Lower leg skin (tissue), 4 donors: ENCODE measurements around the gene RUNX2. TPM values are rescaled to one million over a fixed set of nuclear protein-coding genes. Genes with fewer than 3 reads are reported as not detected.
"Not testable (repeated sequence)": the region's sequence is repeated elsewhere in the genome, so short reads cannot be mapped to it uniquely, and the experiment has no call there.

Source experiments
- DNase-seq, 2 donors: peaks; one replicate each; pipeline ENCODE4 v3.0.0-alpha.2; 2019; ENCODE audit warnings: low spot score in 2 of 2
- H3K4me3 ChIP-seq: fragments of 200-600 bp; sonication (generic); 2 replicates; pipeline ENCODE4 v1.5.1; 2017; ENCODE audit warnings: mild to moderate bottlenecking, low read depth; ENCODE audit not compliant: poor library complexity, severe bottlenecking
- POLR2A ChIP-seq, 2 donors: fragments of 450-650 bp; IDR thresholded peaks; one replicate each; pipeline ENCODE4 v1.6.1; 2016 to 2017; ENCODE audit warnings: antibody characterized with exemption in 2 of 2, mild to moderate bottlenecking in 1 of 2, moderate library complexity in 1 of 2
- WGBS, 2 donors: methylation state at CpG; one replicate each; pipeline ENCODE4 v1.1.5; 2018; 5-methylcytosine and 5-hydroxymethylcytosine counted together
- intact Hi-C: fragments of 100-400 bp; cut with DNase I; formaldehyde crosslinking; loops from one replicate; pipeline ENCODE4 v1.15.0; 2023; ENCODE audit warnings: low total_unique reads
- total RNA-seq, 4 donors: library from RNA; depleted of rRNA; stranded (reverse); fragments of >200 nt; gene quantifications; one replicate each; pipeline ENCODE4 v1.1.0, GENCODE V29; 2016
- TF ChIP-seq, protein P1 (sequence below), 3 donors: fragments of 450-650 bp; IDR thresholded peaks; one replicate each; pipeline ENCODE4 v1.5.1; 2016; ENCODE audit warnings: antibody characterized with exemption in 3 of 3, mild to moderate bottlenecking in 3 of 3, moderate library complexity in 2 of 3

Gene RUNX2
- total RNA-seq, 4 donors from 2014 or later, result 1.8 to 4.8 (median 3.1) TPM

DNA sequence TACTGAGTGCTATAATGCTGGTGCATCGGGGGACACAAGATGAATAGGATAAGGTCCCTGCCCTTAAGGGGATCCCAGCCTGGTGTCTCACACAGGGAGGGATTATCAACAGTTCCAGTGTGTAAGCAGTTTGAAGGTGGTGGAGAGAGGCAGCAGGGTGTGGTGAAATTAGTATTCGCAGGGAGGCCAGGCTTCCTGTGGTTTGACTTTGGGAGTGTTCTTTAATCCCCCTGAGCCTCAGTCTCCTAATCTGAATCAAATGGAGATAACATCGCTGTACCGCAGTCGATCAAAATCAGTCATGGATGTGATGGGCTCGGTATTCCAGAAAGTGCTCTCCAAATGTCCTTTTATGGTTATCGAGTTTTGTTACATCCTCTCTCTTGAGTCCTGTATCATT is 337.7 kb downstream of the RUNX2 start:
- TF ChIP-seq, protein P1, sequence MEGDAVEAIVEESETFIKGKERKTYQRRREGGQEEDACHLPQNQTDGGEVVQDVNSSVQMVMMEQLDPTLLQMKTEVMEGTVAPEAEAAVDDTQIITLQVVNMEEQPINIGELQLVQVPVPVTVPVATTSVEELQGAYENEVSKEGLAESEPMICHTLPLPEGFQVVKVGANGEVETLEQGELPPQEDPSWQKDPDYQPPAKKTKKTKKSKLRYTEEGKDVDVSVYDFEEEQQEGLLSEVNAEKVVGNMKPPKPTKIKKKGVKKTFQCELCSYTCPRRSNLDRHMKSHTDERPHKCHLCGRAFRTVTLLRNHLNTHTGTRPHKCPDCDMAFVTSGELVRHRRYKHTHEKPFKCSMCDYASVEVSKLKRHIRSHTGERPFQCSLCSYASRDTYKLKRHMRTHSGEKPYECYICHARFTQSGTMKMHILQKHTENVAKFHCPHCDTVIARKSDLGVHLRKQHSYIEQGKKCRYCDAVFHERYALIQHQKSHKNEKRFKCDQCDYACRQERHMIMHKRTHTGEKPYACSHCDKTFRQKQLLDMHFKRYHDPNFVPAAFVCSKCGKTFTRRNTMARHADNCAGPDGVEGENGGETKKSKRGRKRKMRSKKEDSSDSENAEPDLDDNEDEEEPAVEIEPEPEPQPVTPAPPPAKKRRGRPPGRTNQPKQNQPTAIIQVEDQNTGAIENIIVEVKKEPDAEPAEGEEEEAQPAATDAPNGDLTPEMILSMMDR (IDR thresholded peaks at IDR 0.05), result no peak
- TF ChIP-seq POLR2A (IDR thresholded peaks at IDR 0.05), result no peak
- no peak overlapping the region for H3K4me3 ChIP-seq
- intact Hi-C loops, result no loop called here
- WGBS, 2 donors, result 74 to 86% methylated on average over 7 of the region's 7 CpGs
- DNase-seq, result no peak

- DNase-seq, result no peak
- WGBS, 2 donors, result 86 to 90% methylated on average over 3 of the region's 3 CpGs
- TF ChIP-seq, protein P1 (IDR thresholded peaks at IDR 0.05), result no peak
- TF ChIP-seq POLR2A (IDR thresholded peaks at IDR 0.05), result no peak
- no peak overlapping the region for H3K4me3 ChIP-seq
- intact Hi-C loops, result no loop called here
These were observed 338.7 kb downstream of the RUNX2 start for GRCh38 chr6:45666846-45667245.

DNA sequence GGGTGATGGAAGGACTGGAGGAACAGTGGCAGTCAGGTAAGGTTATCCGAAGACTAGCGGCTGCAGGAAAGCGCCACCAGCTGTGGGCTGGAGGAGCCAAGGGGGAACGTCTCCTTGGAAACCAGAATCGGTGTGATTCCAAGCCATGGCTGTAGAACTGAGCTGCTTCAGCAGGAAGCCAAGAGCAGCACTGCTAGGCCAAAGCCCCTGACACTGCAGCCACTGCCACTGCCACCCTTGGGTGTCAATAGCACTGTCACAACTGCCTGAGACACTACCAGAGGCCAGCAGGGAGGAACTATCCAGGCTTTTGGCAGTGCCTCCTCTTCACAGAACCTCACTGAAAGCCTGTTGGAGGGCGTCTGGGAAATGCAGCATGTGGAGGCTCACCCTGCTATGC is 339.2 kb downstream of the RUNX2 start:
- TF ChIP-seq POLR2A (IDR thresholded peaks at IDR 0.05), result no peak
- TF ChIP-seq, protein P1 (IDR thresholded peaks at IDR 0.05), result no peak
- 80 to 93% methylated on average over 6 of the region's 6 CpGs for WGBS, 2 donors

DNA sequence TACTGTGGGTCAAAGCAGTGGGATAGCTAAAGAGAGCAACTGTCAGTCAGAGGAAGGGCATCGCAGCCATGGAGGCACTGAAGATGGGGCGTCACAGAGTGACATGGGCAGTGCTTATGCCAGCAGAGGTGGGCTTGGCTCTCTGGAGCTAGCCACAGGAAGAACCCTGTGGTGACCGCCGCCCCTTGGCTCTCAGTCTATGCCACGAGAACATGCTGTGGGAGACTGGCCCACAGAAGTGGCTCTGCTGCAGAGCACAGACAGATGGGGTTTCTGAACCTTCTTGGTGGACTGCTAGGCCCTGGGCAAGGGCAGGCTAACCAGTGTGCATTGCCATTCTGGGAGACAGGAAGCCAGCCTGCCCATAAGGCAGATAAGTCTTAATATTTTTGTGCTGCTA is 339.6 kb downstream of the RUNX2 start:
- intact Hi-C loops, result no loop called here
- DNase-seq, result no peak
- H3K4me3 ChIP-seq, result no peak overlapping the region
- TF ChIP-seq POLR2A (IDR thresholded peaks at IDR 0.05), result no peak
- TF ChIP-seq, protein P1 (IDR thresholded peaks at IDR 0.05), result no peak
- 88 to 100% methylated on average over 5 of the region's 5 CpGs for WGBS, 2 donors

More for the DNA sequence above, 339.2 kb downstream of the RUNX2 start:
- H3K4me3 ChIP-seq, result no peak overlapping the region
- intact Hi-C loops, result no loop called here
- DNase-seq, result no peak

GRCh38 chr6:45668705-45669104 is 340.6 kb downstream of the RUNX2 start:
- TF ChIP-seq, protein P1 (IDR thresholded peaks at IDR 0.05), result no peak
- no peak for TF ChIP-seq POLR2A (IDR thresholded peaks at IDR 0.05)
- no peak for DNase-seq
- intact Hi-C loops, result no loop called here
- 94 to 95% methylated on average over 9 of the region's 9 CpGs for WGBS, 2 donors
- H3K4me3 ChIP-seq, result no peak overlapping the region

DNA sequence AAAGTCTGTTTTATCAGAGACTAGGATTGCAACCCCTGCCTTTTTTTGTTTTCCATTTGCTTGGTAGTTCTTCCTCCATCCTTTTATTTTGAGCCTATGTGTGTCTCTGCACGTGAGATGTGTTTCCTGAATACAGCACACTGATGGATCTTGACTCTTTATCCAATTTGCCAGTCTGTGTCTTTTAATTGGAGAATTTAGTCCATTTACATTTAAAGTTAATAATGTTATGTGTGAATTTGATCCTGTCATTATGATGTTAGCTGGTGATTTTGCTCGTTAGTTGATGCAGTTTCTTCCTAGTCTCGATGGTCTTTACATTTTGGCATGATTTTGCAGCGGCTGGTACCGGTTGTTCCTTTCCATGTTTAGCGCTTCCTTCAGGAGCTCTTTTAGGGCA is 345.0 kb downstream of the RUNX2 start:
- intact Hi-C loops, H3K4me3 ChIP-seq, DNase-seq: not testable (repeated sequence)
- 93 to 96% methylated on average over 6 of the region's 6 CpGs for WGBS, 2 donors

- DNase-seq, H3K4me3 ChIP-seq, intact Hi-C loops: not testable (repeated sequence)
- 67 to 68% methylated on average over 11 to 14 of the region's 14 CpGs for WGBS, 2 donors
These were observed 347.0 kb downstream of the RUNX2 start for GRCh38 chr6:45675166-45675565.
